Astrocyte of the spinal cord (primary cell): ENCODE measurements around the gene MAP4K5.

Experiments
- DNase-seq: peaks from one replicate; pipeline ENCODE4 v3.0.0; 2011; ENCODE audit warnings: low read depth, low spot score
- H3K4me3 ChIP-seq: 2 replicates; pipeline ENCODE4 v1.5.1; 2011; ENCODE audit warnings: low read depth, mild to moderate bottlenecking, low read length, moderate library complexity
- CTCF ChIP-seq: IDR thresholded peaks from 2 replicates; pipeline ENCODE4 v1.5.1; 2012; ENCODE audit warnings: low read depth, mild to moderate bottlenecking, low read length, inconsistent platforms
- in situ Hi-C: cut with HindIII; loops from 2 replicates; pipeline ENCODE4 v1.10.0; 2017; ENCODE audit warnings: low sequenced_read_pairs

MAP4K5 gene

GRCh38 chr14:50421499-50421898 is 110.9 kb downstream of the MAP4K5 start:
- TF ChIP-seq CTCF, result no peak
- DNase-seq, result no peak
- in situ Hi-C loops, result no loop called here
- no peak overlapping the region for H3K4me3 ChIP-seq

- TF ChIP-seq CTCF, result no peak
- peak; percentile 31 for DNase-seq
- in situ Hi-C loops, result no loop called here
- H3K4me3 ChIP-seq, result no peak overlapping the region
Observed at GRCh38 chr14:50417853-50418252, 114.5 kb downstream of the MAP4K5 start.

- no peak for TF ChIP-seq CTCF
- DNase-seq, result peak; percentile 88
- no peak overlapping the region for H3K4me3 ChIP-seq
- in situ Hi-C loops, result no loop called here
Observed at GRCh38 chr14:50410921-50411320, 121.4 kb downstream of the MAP4K5 start.

GRCh38 chr14:50410071-50410470 is 122.3 kb downstream of the MAP4K5 start:
- in situ Hi-C loops, result no loop called here
- DNase-seq, result peak; percentile 25
- H3K4me3 ChIP-seq, result no peak overlapping the region
- TF ChIP-seq CTCF, result no peak

- DNase-seq, result no peak
Observed at GRCh38 chr14:50407111-50407812, 125.1 kb downstream of the MAP4K5 start.

GRCh38 chr14:50403419-50403818 is 128.9 kb downstream of the MAP4K5 start:
- in situ Hi-C loops, result no loop called here
- H3K4me3 ChIP-seq, result no peak overlapping the region
- no peak for TF ChIP-seq CTCF
- peak; percentile 33 for DNase-seq

More at GRCh38 chr14:50407111-50407812, 125.1 kb downstream of the MAP4K5 start:
- no peak for TF ChIP-seq CTCF
- in situ Hi-C loops, result no loop called here
- H3K4me3 ChIP-seq, result no peak overlapping the region

- no peak for TF ChIP-seq CTCF
- H3K4me3 ChIP-seq, result no peak overlapping the region
- DNase-seq, result peak; percentile 31
- in situ Hi-C loops, result no loop called here
Observed at GRCh38 chr14:50402965-50403364, 129.4 kb downstream of the MAP4K5 start.
